Osteocyte (in vitro differentiated cells): ENCODE measurements around the gene PROSER3. TPM values are rescaled to one million over a fixed set of nuclear protein-coding genes. Genes with fewer than 3 reads are reported as not detected.
"Not testable (repeated sequence)": the region's sequence is repeated elsewhere in the genome, so short reads cannot be mapped to it uniquely, and the experiment has no call there.

Experiments used
- DNase-seq: peaks from one replicate; pipeline ENCODE4 v3.0.0; 2021; ENCODE audit warnings: mixed read lengths; ENCODE audit not compliant: unreplicated experiment; ENCODE audit errors: extremely low spot score
- H3K27ac Mint-ChIP-seq: one replicate; pipeline ENCODE4 v1.8.0; 2021; ENCODE audit warnings: mild to moderate bottlenecking, mixed read lengths; ENCODE audit not compliant: unreplicated experiment
- H3K27me3 Mint-ChIP-seq: one replicate; pipeline ENCODE4 v1.8.0; 2021; ENCODE audit warnings: mixed read lengths; ENCODE audit not compliant: unreplicated experiment
- H3K36me3 Mint-ChIP-seq: one replicate; pipeline ENCODE4 v1.8.0; 2021; ENCODE audit warnings: mixed read lengths; ENCODE audit not compliant: unreplicated experiment
- H3K4me1 Mint-ChIP-seq: one replicate; pipeline ENCODE4 v1.8.0; 2021; ENCODE audit warnings: mixed read lengths; ENCODE audit not compliant: unreplicated experiment
- H3K4me3 Mint-ChIP-seq: one replicate; pipeline ENCODE4 v1.8.0; 2021; ENCODE audit warnings: mild to moderate bottlenecking, moderate library complexity, mixed read lengths; ENCODE audit not compliant: unreplicated experiment
- H3K9me3 Mint-ChIP-seq: one replicate; pipeline ENCODE4 v1.8.0; 2021; ENCODE audit warnings: mixed read lengths; ENCODE audit not compliant: unreplicated experiment
- CTCF ChIP-seq: fragments of 200-600 bp; sonication (generic); IDR thresholded peaks from 2 replicates; pipeline ENCODE4 v1.5.0; 2021; ENCODE audit warnings: antibody characterized with exemption, mild to moderate bottlenecking, moderate library complexity
- total RNA-seq: library from RNA; stranded (reverse); gene quantifications from 2 replicates; pipeline ENCODE4 v1.2.1, GENCODE V29; 2021

PROSER3 gene
- total RNA-seq, 1 donor from 2014 or later, result 20.9 TPM

- DNase-seq, result no peak
- no peaks in the 10 kb centered on the region for H3K4me1 Mint-ChIP-seq
- no peak overlapping the region for H3K4me3 Mint-ChIP-seq
- H3K27ac Mint-ChIP-seq, result no peak overlapping the region
- no peaks in the 10 kb centered on the region for H3K9me3 Mint-ChIP-seq
- H3K36me3 Mint-ChIP-seq, result no peaks in the 10 kb centered on the region
- TF ChIP-seq CTCF, result no peak
- no peaks in the 10 kb centered on the region for H3K27me3 Mint-ChIP-seq
These were observed 34.3 kb downstream of the PROSER3 start for GRCh38 chr19:35792312-35792711.

- Mint-ChIP-seq H3K4me3 (no peak overlapping the region), H3K36me3 (no peaks in the 10 kb centered on the region), H3K27ac (no peak overlapping the region), H3K27me3 (no peaks in the 10 kb centered on the region), H3K4me1 (no peaks in the 10 kb centered on the region), H3K9me3 (no peaks in the 10 kb centered on the region)
- no peak for DNase-seq
- no peak for TF ChIP-seq CTCF
These were observed 34.9 kb downstream of the PROSER3 start for GRCh38 chr19:35792888-35793287.

- no peak for DNase-seq
- Mint-ChIP-seq H3K9me3 (no peaks in the 10 kb centered on the region), H3K27me3 (peaks cover 3% of the 10 kb centered on the region), H3K4me3 (no peak overlapping the region), H3K4me1 (no peaks in the 10 kb centered on the region), H3K27ac (no peak overlapping the region), H3K36me3 (no peaks in the 10 kb centered on the region)
- TF ChIP-seq CTCF, result no peak
These were observed 35.6 kb downstream of the PROSER3 start for GRCh38 chr19:35793381-35794165.

- H3K4me3 Mint-ChIP-seq, H3K27ac Mint-ChIP-seq, H3K27me3 Mint-ChIP-seq: not testable (repeated sequence)
These were observed 37.6 kb downstream of the PROSER3 start for GRCh38 chr19:35795564-35795963.

GRCh38 chr19:35796645-35797542, 38.9 kb downstream of the PROSER3 start:
- no peaks in the 10 kb centered on the region for H3K9me3 Mint-ChIP-seq

More at GRCh38 chr19:35795564-35795963, 37.6 kb downstream of the PROSER3 start:
- DNase-seq, H3K4me1 Mint-ChIP-seq, H3K36me3 Mint-ChIP-seq, H3K9me3 Mint-ChIP-seq: not testable (repeated sequence)

More at GRCh38 chr19:35796645-35797542, 38.9 kb downstream of the PROSER3 start:
- H3K27ac Mint-ChIP-seq, result no peak overlapping the region
- no peaks in the 10 kb centered on the region for H3K4me1 Mint-ChIP-seq
- H3K4me3 Mint-ChIP-seq, result no peak overlapping the region
- no peak for TF ChIP-seq CTCF
- DNase-seq, result no peak
- no peaks in the 10 kb centered on the region for H3K36me3 Mint-ChIP-seq
- H3K27me3 Mint-ChIP-seq, result peaks cover 3% of the 10 kb centered on the region
